Fibroblast of villous mesenchyme (primary cell): ENCODE measurements around the gene LAMP1. TPM values are rescaled to one million over a fixed set of nuclear protein-coding genes. Genes with fewer than 3 reads are reported as not detected.
"Not testable (repeated sequence)": the region's sequence is repeated elsewhere in the genome, so short reads cannot be mapped to it uniquely, and the experiment has no call there.

Experiments
- DNase-seq: peaks from one replicate; pipeline ENCODE4 v3.0.0-alpha.2; 2010; ENCODE audit warnings: low read depth
- H3K4me3 ChIP-seq: 2 replicates; pipeline ENCODE4 v1.5.1; 2011; ENCODE audit warnings: low read depth, mild to moderate bottlenecking, low read length
- small RNA-seq: library from RNA; depleted of rRNA; stranded (forward); fragments of <200 nt; gene quantifications from one replicate; pipeline ENCODE3, GENCODE V24; 2012
- total RNA-seq: library from RNA; depleted of rRNA; stranded (reverse); fragments of >200 nt; gene quantifications from 2 replicates; pipeline ENCODE4 v1.2.3, GENCODE V29; 2012
- TF ChIP-seq, protein P1 (sequence below): IDR thresholded peaks from 2 replicates; pipeline ENCODE4 v1.5.1; 2012; ENCODE audit warnings: low read depth, mild to moderate bottlenecking, low read length; ENCODE audit not compliant: insufficient read depth

LAMP1 gene
- total RNA-seq, 1 donor: 101 TPM

DNA sequence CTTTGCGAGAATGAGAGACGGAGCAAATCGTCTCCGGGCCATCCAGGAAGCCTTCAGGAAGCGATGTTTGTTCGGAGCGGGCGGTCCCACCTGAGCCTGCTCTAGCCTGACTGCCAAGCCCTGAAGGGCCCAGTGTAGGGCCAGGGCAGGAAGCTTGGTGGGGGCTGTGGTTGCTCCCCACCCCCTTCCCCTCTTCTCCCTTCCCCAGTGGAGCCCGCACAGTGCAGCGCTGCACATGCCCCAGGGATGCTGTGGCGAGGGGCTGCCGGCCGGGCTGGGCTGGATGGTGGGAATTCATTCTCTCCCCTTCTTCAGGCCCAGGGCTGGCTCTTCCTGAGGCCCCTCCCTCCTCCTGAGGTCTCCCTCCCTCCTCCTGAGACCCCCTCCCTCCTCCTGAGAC is 74.0 kb downstream of the LAMP1 start:
- TF ChIP-seq, protein P1, sequence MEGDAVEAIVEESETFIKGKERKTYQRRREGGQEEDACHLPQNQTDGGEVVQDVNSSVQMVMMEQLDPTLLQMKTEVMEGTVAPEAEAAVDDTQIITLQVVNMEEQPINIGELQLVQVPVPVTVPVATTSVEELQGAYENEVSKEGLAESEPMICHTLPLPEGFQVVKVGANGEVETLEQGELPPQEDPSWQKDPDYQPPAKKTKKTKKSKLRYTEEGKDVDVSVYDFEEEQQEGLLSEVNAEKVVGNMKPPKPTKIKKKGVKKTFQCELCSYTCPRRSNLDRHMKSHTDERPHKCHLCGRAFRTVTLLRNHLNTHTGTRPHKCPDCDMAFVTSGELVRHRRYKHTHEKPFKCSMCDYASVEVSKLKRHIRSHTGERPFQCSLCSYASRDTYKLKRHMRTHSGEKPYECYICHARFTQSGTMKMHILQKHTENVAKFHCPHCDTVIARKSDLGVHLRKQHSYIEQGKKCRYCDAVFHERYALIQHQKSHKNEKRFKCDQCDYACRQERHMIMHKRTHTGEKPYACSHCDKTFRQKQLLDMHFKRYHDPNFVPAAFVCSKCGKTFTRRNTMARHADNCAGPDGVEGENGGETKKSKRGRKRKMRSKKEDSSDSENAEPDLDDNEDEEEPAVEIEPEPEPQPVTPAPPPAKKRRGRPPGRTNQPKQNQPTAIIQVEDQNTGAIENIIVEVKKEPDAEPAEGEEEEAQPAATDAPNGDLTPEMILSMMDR: no peak

DNA sequence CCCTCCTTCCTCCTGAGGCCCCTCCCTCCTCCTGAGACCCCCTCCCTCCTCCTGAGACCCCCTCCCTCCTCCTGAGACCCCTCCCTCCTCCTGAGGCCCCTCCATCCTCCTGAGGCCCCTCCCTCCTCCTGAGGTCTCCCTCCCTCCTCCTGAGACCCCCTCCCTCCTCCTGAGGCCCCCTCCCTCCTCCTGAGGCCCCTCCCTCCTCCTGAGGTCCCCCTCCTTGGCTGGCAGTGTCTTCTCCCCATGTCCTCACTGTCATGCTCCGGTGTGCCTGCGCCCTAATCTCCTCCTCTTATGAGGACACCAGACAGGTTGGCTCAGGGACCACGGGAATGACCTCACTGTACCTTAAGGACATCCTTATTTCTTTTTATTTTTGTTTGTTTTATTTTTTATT is 74.7 kb downstream of the LAMP1 start:
- H3K4me3 ChIP-seq, DNase-seq: not testable (repeated sequence)

More for the DNA sequence above, 74.0 kb downstream of the LAMP1 start:
- DNase-seq: no peak
- no peak overlapping the region for H3K4me3 ChIP-seq

Small RNA genes within 50 kb of the gene (small RNA-seq; reads per million reads assigned to genes)
- not detected for gene MIR8075

Other genes with a start within 250 kb of the LAMP1 start
- gene F7, start 191.4 kb upstream of the LAMP1 start, total RNA-seq: not detected in 2 replicates
- gene F10, start 174.4 kb upstream of the LAMP1 start, total RNA-seq: 8.7 and 12.5 TPM in 2 replicates
- gene PROZ, start 138.6 kb upstream of the LAMP1 start, total RNA-seq: under 0.01 TPM in 1 of 2 replicates, not detected in the other
- 54.8 and 83.8 TPM in 2 replicates for gene PCID2, start 88.6 kb upstream of the LAMP1 start, total RNA-seq
- gene CUL4A, start 87.6 kb upstream of the LAMP1 start, total RNA-seq: 114 and 132 TPM in 2 replicates
- 0.43 and 3.2 TPM in 2 replicates for gene GRTP1, start 66.9 kb downstream of the LAMP1 start, total RNA-seq
- 1.3 and 2.9 TPM in 2 replicates for gene ADPRHL1, start 156.2 kb downstream of the LAMP1 start, total RNA-seq
- 9.7 and 13.4 TPM in 2 replicates for gene DCUN1D2, start 193.5 kb downstream of the LAMP1 start, total RNA-seq